Mucosa of descending colon (tissue), 3 donors: ENCODE results near the gene PARD6A. TPM values are rescaled to one million over a fixed set of nuclear protein-coding genes. Genes with fewer than 3 reads are reported as not detected.
A peak's percentile ranks its signal among the peaks of the same experiment; 100 is the strongest.

Experiments
- ATAC-seq: fragments of 200-7000 bp; cut with Tn5 transposase; one replicate; pipeline ENCODE4 v1.9.1; 2020; ENCODE audit warnings: mild to moderate bottlenecking, moderate library complexity
- DNase-seq, 3 donors: peaks; one replicate each; pipeline ENCODE4 v3.0.0-alpha.2; 2020
- H3K36me3 ChIP-seq: fragments of 200-600 bp; one replicate; pipeline ENCODE4 v1.8.0; 2021; ENCODE audit warnings: low read depth, mild to moderate bottlenecking
- H3K4me1 ChIP-seq: fragments of 200-600 bp; one replicate; pipeline ENCODE4 v1.8.0; 2021; ENCODE audit warnings: low read depth, mild to moderate bottlenecking
- H3K4me3 ChIP-seq: fragments of 200-600 bp; one replicate; pipeline ENCODE4 v1.8.0; 2021; ENCODE audit warnings: mild to moderate bottlenecking
- H3K9me3 ChIP-seq: fragments of 200-600 bp; one replicate; pipeline ENCODE4 v1.8.0; 2021; ENCODE audit warnings: mild to moderate bottlenecking
- intact Hi-C, 2 donors: fragments of 100-400 bp; cut with DNase I in 1 of 2; cut with micrococcal nuclease in 1 of 2; formaldehyde crosslinking; loops; one replicate each; pipeline versions ENCODE4 v1.11.0 to v1.11.1; 2022; cut with DNase I, micrococcal nuclease
- total RNA-seq, 3 donors: library from RNA; stranded (reverse); fragmentation: NEBNext Ultra II Directional in 2 of 3; extraction: Animal tissue kit (Norgen Biotek cat#: 25700) in 2 of 3; gene quantifications; one replicate each; pipeline versions ENCODE4 v1.2.1 to v1.2.4, GENCODE V29; 2021 to 2023
- TF ChIP-seq, protein P1 (sequence below): fragments of 200-600 bp; IDR thresholded peaks from one replicate; pipeline ENCODE4 v1.8.0; 2022; ENCODE audit warnings: antibody characterized with exemption, mild to moderate bottlenecking
- donor health status: DM: no; HTN: no; CAD: no; lungs with moderate emphysema.
- donor health status: DM: no; HTN: no; CAD: no.
- donor health status: DM: no; HTN: yes; CAD: no.

Gene PARD6A
- total RNA-seq, 3 donors from 2014 or later = 2.3 to 9.1 (median 3.7) TPM

DNA sequence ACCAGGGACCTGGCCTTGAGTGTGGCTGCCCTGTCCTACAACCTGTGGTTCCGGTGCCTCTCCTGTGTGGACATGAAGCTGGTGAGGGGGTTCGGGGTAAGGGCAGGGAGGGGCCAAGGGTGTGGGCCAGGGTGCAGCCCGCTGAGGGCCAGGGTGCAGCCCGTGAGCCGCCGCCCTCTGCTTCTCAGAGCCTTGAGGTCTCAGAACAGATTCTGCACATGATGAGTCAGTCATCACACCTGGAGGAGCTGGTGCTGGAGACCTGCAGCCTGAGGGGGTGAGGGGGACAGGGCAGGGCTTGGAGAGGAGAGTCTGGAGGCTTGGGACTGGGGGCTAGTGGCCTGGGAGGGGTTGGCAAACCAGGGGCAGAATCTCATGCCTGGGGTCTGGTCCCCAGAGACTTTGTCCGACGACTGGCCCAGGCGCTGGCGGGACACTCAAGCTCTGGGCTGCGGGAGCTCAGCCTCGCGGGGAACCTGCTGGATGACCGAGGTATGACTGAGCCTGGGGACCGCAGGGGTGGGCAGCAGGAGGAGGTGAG lies 13.6 kb upstream of the PARD6A start:
- H3K4me3 ChIP-seq = no peak overlapping the region
- TF ChIP-seq, protein P1, sequence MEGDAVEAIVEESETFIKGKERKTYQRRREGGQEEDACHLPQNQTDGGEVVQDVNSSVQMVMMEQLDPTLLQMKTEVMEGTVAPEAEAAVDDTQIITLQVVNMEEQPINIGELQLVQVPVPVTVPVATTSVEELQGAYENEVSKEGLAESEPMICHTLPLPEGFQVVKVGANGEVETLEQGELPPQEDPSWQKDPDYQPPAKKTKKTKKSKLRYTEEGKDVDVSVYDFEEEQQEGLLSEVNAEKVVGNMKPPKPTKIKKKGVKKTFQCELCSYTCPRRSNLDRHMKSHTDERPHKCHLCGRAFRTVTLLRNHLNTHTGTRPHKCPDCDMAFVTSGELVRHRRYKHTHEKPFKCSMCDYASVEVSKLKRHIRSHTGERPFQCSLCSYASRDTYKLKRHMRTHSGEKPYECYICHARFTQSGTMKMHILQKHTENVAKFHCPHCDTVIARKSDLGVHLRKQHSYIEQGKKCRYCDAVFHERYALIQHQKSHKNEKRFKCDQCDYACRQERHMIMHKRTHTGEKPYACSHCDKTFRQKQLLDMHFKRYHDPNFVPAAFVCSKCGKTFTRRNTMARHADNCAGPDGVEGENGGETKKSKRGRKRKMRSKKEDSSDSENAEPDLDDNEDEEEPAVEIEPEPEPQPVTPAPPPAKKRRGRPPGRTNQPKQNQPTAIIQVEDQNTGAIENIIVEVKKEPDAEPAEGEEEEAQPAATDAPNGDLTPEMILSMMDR = no peak
- H3K9me3 ChIP-seq = no peaks in the 10 kb centered on the region
- no peak for ATAC-seq
- H3K4me1 ChIP-seq = peaks cover 2% of the 10 kb centered on the region
- DNase-seq = peak in 1 of 3 donors; percentile 38
- intact Hi-C loops = no loop called here
- H3K36me3 ChIP-seq = no peaks in the 10 kb centered on the region

DNA sequence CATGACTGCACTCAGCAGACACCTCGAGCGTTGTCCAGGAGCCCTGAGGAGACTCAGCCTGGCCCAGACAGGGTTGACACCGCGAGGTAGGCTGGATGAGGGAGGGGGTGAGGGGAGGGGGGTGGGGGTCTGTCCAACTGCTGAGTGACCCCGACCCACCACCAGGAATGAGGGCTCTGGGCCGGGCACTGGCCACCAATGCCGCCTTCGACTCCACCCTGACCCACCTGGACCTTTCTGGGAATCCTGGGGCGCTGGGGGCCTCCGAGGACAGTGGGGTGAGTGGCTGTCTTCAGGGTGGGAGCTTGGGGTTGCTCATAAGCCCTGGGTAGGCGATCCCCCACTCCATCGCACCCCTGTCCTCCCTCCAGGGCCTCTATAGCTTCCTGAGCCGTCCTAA lies 13.1 kb upstream of the PARD6A start:
- H3K9me3 ChIP-seq = no peaks in the 10 kb centered on the region
- DNase-seq = peak in 1 of 3 donors; percentile 41
- ATAC-seq = no peak
- H3K4me3 ChIP-seq = no peak overlapping the region
- H3K36me3 ChIP-seq = no peaks in the 10 kb centered on the region
- TF ChIP-seq, protein P1 = no peak
- H3K4me1 ChIP-seq = peaks cover 2% of the 10 kb centered on the region
- intact Hi-C loops = no loop called here

DNA sequence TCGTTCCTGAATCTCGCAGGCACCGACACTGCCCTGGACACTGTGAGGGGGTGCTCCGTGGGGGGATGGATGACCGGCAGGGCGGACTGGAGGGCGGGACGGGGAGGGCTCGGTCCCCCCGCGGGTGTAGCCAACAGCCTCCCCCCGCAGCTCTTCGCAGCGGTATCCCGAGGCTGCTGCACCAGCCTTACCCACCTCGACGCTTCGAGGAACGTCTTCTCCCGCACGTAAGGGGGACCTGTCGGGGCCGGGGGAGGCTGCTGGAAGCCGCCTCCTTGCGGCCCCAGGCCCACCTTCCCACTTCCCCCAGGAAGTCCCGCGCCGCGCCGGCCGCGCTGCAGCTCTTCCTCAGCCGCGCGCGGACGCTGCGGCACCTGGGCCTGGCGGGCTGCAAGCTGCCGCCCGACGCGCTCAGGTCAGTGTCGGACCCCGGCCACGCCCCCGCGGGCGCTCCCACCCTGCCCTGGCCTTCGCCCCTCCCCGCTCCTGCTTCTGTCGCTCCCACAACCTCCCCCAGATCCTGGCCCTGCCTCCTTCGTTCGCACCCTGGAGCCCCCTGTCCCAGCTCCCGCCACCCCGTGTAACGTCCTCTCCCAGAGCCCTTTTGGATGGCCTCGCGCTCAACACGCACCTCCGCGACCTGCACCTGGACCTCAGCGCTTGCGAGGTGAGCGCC lies 12.5 kb upstream of the PARD6A start:
- TF ChIP-seq, protein P1 = no peak
- Histone ChIP-seq H3K4me1 (peaks cover 4% of the 10 kb centered on the region), H3K4me3 (no peak overlapping the region), H3K9me3 (no peaks in the 10 kb centered on the region), H3K36me3 (no peaks in the 10 kb centered on the region)
- intact Hi-C loops = no loop called here
- ATAC-seq (no peak), DNase-seq (peak in 1 of 3 donors; percentile 32)

DNA sequence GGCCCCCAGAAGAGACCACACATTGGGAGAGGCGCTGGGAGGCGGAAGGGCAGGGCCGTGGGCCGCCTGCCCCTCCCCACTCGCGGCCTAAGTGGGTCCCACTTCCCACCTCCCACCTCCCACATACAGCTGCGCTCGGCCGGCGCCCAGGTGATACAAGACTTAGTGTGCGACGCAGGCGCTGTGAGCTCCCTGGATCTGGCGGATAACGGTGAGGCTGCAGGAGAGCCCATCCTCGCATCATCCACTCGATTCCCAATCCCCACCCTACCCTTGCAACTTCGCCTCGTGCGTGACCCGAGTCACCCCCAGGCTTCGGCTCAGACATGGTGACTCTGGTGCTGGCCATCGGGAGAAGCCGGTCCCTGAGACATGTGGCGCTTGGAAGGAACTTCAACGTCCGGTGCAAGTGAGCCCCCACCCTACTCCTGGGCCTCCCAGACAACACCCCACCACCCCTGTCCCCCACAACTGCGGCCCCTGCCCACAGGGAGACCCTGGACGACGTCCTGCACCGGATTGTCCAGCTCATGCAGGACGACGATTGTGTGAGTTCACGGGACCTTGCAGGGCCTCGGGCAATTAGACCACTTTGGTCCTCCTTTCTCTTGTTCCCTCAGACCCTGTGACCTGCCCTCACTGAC lies 11.9 kb upstream of the PARD6A start:
- no peak overlapping the region for H3K4me3 ChIP-seq
- H3K4me1 ChIP-seq = peaks cover 8% of the 10 kb centered on the region
- ATAC-seq (no peak), DNase-seq (peak in 1 of 3 donors; percentile 47)
- no peaks in the 10 kb centered on the region for H3K9me3 ChIP-seq
- TF ChIP-seq, protein P1 = no peak
- intact Hi-C loops = no loop called here
- H3K36me3 ChIP-seq = no peaks in the 10 kb centered on the region

DNA sequence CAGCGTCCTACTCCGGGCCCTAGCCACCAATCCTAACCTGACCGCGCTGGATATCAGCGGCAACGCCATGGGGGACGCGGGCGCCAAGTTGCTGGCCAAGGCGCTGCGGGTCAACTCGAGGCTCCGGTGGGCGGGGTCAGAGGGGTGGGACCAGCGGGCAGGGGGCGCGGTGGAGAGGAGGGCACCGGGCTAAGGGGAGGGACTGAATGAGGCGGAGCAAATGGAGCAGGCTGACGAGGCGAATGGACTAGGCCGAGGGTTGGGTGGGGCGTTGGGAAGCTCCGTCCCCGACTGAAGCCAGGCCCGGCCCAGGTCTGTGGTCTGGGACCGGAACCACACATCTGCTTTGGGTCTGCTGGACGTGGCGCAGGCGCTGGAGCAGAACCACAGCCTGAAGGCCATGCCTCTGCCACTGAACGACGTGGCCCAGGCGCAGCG lies 11.2 kb upstream of the PARD6A start:
- TF ChIP-seq, protein P1 = no peak
- Histone ChIP-seq H3K4me3 (no peak overlapping the region), H3K4me1 (peaks cover 8% of the 10 kb centered on the region), H3K9me3 (no peaks in the 10 kb centered on the region), H3K36me3 (no peaks in the 10 kb centered on the region)
- intact Hi-C loops = no loop called here
- peak in 2 of 3 donors; percentile 57 to 67 for DNase-seq
- ATAC-seq = no peak
